Gastroesophageal sphincter (tissue), 3 donors: Measurements from ENCODE around the gene VPS4B.

Experiments
- EP300 ChIP-seq: sonication (generic); formaldehyde crosslinking; IDR thresholded peaks from one replicate; pipeline ENCODE4 v1.6.1; 2017; ENCODE audit warnings: antibody characterized with exemption, mild to moderate bottlenecking
- POLR2AphosphoS5 ChIP-seq: sonication (generic); formaldehyde crosslinking; IDR thresholded peaks from one replicate; pipeline ENCODE4 v1.6.1; 2017; ENCODE audit warnings: antibody characterized with exemption
- TF ChIP-seq, protein P1 (sequence below), 4 experiments: fragments of 200-600 bp in 2 of 4; fragments of 450-650 bp in 2 of 4; sonication (generic) in 1 of 4; IDR thresholded peaks; one replicate each; pipeline ENCODE4 v1.5.1; 2017 to 2019; ENCODE audit warnings: antibody characterized with exemption in 4 of 4, mild to moderate bottlenecking in 2 of 4, moderate library complexity in 2 of 4

DNA sequence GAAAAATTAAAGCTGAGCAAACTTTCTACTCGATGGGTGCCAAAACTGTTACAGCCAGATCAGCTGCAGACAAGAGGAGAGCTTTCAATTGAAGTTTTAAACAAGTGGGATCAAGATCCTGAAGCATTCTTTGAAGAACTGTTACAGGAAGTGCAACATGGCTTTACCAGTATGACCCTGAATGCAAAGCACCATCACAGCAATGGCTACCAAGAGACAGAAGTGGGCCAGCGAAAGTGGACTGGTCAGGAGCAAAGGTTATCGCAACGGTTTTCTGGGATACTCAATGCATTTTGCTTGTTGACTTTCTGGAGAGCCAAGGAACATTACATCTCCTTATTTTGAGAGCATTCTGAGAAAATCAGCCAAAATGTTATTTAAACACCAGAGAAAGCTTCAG is 45.4 kb upstream of the VPS4B start:
- no peak for TF ChIP-seq POLR2AphosphoS5
- TF ChIP-seq, protein P1, sequence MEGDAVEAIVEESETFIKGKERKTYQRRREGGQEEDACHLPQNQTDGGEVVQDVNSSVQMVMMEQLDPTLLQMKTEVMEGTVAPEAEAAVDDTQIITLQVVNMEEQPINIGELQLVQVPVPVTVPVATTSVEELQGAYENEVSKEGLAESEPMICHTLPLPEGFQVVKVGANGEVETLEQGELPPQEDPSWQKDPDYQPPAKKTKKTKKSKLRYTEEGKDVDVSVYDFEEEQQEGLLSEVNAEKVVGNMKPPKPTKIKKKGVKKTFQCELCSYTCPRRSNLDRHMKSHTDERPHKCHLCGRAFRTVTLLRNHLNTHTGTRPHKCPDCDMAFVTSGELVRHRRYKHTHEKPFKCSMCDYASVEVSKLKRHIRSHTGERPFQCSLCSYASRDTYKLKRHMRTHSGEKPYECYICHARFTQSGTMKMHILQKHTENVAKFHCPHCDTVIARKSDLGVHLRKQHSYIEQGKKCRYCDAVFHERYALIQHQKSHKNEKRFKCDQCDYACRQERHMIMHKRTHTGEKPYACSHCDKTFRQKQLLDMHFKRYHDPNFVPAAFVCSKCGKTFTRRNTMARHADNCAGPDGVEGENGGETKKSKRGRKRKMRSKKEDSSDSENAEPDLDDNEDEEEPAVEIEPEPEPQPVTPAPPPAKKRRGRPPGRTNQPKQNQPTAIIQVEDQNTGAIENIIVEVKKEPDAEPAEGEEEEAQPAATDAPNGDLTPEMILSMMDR (IDR thresholded peaks at IDR 0.05): no peak
- TF ChIP-seq EP300: no peak
